H1 (cell line): ENCODE data around the gene MAP3K1. TPM values are rescaled to one million over a fixed set of nuclear protein-coding genes. Genes with fewer than 3 reads are reported as not detected.
"Not testable (repeated sequence)": the region's sequence is repeated elsewhere in the genome, so short reads cannot be mapped to it uniquely, and the experiment has no call there.

Source experiments
- CTCF ChIA-PET: fragments of 300-600 bp; sonication (Branson Sonifier 250); formaldehyde crosslinking; loops from one replicate; lab custom pipeline; 2021; ENCODE audit not compliant: partially characterized antibody; lab: Charles Lee
- POLR2A ChIA-PET: fragments of 300-600 bp; sonication (Branson Sonifier 250); formaldehyde crosslinking; loops from one replicate; lab custom pipeline; 2021; ENCODE audit warnings: inconsistent platforms; ENCODE audit not compliant: partially characterized antibody; lab: Charles Lee
- DNase-seq, 2 experiments: peaks; one replicate each; pipeline versions ENCODE4 v3.0.0 to v3.0.0-alpha.2; 2010 to 2022; ENCODE audit warnings: low spot score in 2 of 2, low read depth in 1 of 2, mixed read lengths in 1 of 2
- FAIRE-seq: peaks from 2 replicates; lab custom pipeline; 2011; peaks lifted over from hg19 to GRCh38; lab: Jason Lieb, UNC
- H2AFZ ChIP-seq: 2 replicates; pipeline ENCODE4 v1.8.1; 2012; ENCODE audit warnings: low read length, inconsistent platforms
- H2AK5ac ChIP-seq: 2 replicates; pipeline ENCODE4 v1.6.1; 2013; ENCODE audit warnings: low read depth, low read length
- H2BK120ac ChIP-seq: replicated peaks from 2 replicates; pipeline ENCODE3; 2013; ENCODE audit warnings: low read depth, low read length, inconsistent platforms
- H2BK12ac ChIP-seq: 2 replicates; pipeline ENCODE4 v1.6.1; 2013; ENCODE audit warnings: low read depth, low read length
- H2BK15ac ChIP-seq: 2 replicates; pipeline ENCODE4 v1.6.1; 2013; ENCODE audit warnings: low read length
- H2BK20ac ChIP-seq: 2 replicates; pipeline ENCODE4 v1.6.1; 2013; ENCODE audit warnings: low read length
- H2BK5ac ChIP-seq: 2 replicates; pipeline ENCODE4 v1.6.1; 2013; ENCODE audit warnings: low read depth, low read length
- H3K14ac ChIP-seq: 2 replicates; pipeline ENCODE4 v1.6.1; 2013; ENCODE audit warnings: inconsistent platforms; ENCODE audit not compliant: insufficient read length
- H3K18ac ChIP-seq: 2 replicates; pipeline ENCODE4 v1.6.1; 2013; ENCODE audit warnings: low read length; ENCODE audit errors: extremely low read depth
- H3K23ac ChIP-seq: 2 replicates; pipeline ENCODE4 v1.6.1; 2013; ENCODE audit warnings: inconsistent platforms; ENCODE audit not compliant: insufficient read length
- H3K23me2 ChIP-seq: 2 replicates; pipeline ENCODE4 v1.6.1; 2013; ENCODE audit warnings: low read depth, low read length
- H3K27ac ChIP-seq: 2 replicates; pipeline ENCODE4 v1.6.1; 2011; ENCODE audit warnings: low read depth, low read length, inconsistent platforms
- H3K27me3 ChIP-seq, 4 experiments: replicated peaks in 1 of 4; 1 replicate in 1 of 4; 2 replicates in 3 of 4; pipeline versions ENCODE4 v1.6.1 to v1.8.1; 2011 to 2013; ENCODE audit warnings: low read length in 3 of 4, mild to moderate bottlenecking in 3 of 4, inconsistent platforms in 2 of 4, mixed read lengths in 2 of 4, moderate library complexity in 1 of 4; ENCODE audit not compliant: control insufficient read depth in 3 of 4, insufficient read depth in 3 of 4; ENCODE audit errors: extremely low read depth in 1 of 4
- H3K36me3 ChIP-seq, 4 experiments: 2 replicates each; pipeline versions ENCODE4 v1.6.1 to v1.8.1; 2011 to 2013; ENCODE audit warnings: mild to moderate bottlenecking in 4 of 4, low read length in 3 of 4, moderate library complexity in 2 of 4, control low read depth in 1 of 4, inconsistent platforms in 1 of 4; ENCODE audit not compliant: insufficient read depth in 4 of 4, control insufficient read depth in 2 of 4
- H3K4ac ChIP-seq: replicated peaks from 2 replicates; pipeline ENCODE3; 2013; ENCODE audit warnings: low read length, low read depth, mixed read lengths, inconsistent platforms; ENCODE audit not compliant: insufficient read length
- H3K4me1 ChIP-seq, 4 experiments: replicated peaks in 1 of 4; 1 replicate in 1 of 4; 2 replicates in 3 of 4; pipeline versions ENCODE4 v1.6.1 to v1.8.1; 2011 to 2013; ENCODE audit warnings: low read length in 3 of 4, inconsistent platforms in 2 of 4, mixed read lengths in 1 of 4; ENCODE audit not compliant: insufficient read depth in 4 of 4, control insufficient read depth in 3 of 4
- H3K4me2 ChIP-seq, 2 experiments: 2 replicates each; pipeline versions ENCODE4 v1.6.1 to v1.8.1; 2011 to 2013; ENCODE audit warnings: low read depth in 2 of 2, low read length in 2 of 2, control low read depth in 1 of 2, inconsistent platforms in 1 of 2, mild to moderate bottlenecking in 1 of 2; ENCODE audit not compliant: insufficient read depth in 1 of 2
- H3K4me3 ChIP-seq, 4 experiments: fragments of 200-600, 300-600 bp in 1 of 4; sonication (generic), shearing (Covaris generic), sonication (Bioruptor Twin) in 1 of 4; 2 replicates each; pipeline versions ENCODE4 v1.5.1 to v1.8.1; 2011 to 2016; ENCODE audit warnings: low read length in 4 of 4, low read depth in 3 of 4, control low read depth in 2 of 4, inconsistent platforms in 2 of 4, mild to moderate bottlenecking in 2 of 4, mixed read lengths in 1 of 4, moderate library complexity in 1 of 4; ENCODE audit not compliant: insufficient read depth in 2 of 4; ENCODE audit errors: extremely low read depth in 1 of 4
- H3K56ac ChIP-seq: replicated peaks from 2 replicates; pipeline ENCODE3; 2013; ENCODE audit warnings: low read depth, mild to moderate bottlenecking, mixed read lengths, low read length, inconsistent platforms; ENCODE audit not compliant: insufficient read length
- H3K79me1 ChIP-seq: 2 replicates; pipeline ENCODE4 v1.6.1; 2013; ENCODE audit warnings: low read depth, low read length, control low read depth
- H3K79me2 ChIP-seq, 2 experiments: 2 replicates each; pipeline versions ENCODE4 v1.6.1 to v1.8.1; 2012 to 2013; ENCODE audit warnings: low read length in 2 of 2, mild to moderate bottlenecking in 2 of 2, inconsistent platforms in 1 of 2; ENCODE audit not compliant: insufficient read depth in 2 of 2, control insufficient read depth in 1 of 2
- H3K9ac ChIP-seq, 4 experiments: replicated peaks in 1 of 4; 1 replicate in 1 of 4; 2 replicates in 3 of 4; pipeline versions ENCODE4 v1.6.1 to v1.8.1; 2011 to 2013; ENCODE audit warnings: low read depth in 3 of 4, low read length in 3 of 4, control low read depth in 2 of 4, mild to moderate bottlenecking in 2 of 4, moderate library complexity in 2 of 4, inconsistent platforms in 1 of 4; ENCODE audit errors: extremely low read depth in 1 of 4
- H3K9me3 ChIP-seq, 2 experiments: 2 replicates each; pipeline versions ENCODE4 v1.6.1 to v1.8.1; 2012 to 2013; ENCODE audit warnings: mild to moderate bottlenecking in 2 of 2, moderate library complexity in 2 of 2, control low read depth in 1 of 2, inconsistent platforms in 1 of 2, low read depth in 1 of 2, low read length in 1 of 2, mixed read lengths in 1 of 2; ENCODE audit not compliant: insufficient read depth in 2 of 2
- H4K20me1 ChIP-seq, 2 experiments: replicated peaks in 1 of 2; 2 replicates each; pipeline versions ENCODE3 to v1.8.1; 2011 to 2013; ENCODE audit warnings: inconsistent platforms in 2 of 2, low read length in 2 of 2, mild to moderate bottlenecking in 1 of 2; ENCODE audit not compliant: insufficient read depth in 2 of 2, control insufficient read depth in 1 of 2
- H4K5ac ChIP-seq: 2 replicates; pipeline ENCODE4 v1.6.1; 2013; ENCODE audit warnings: low read length, low read depth, mixed read lengths, inconsistent platforms; ENCODE audit not compliant: insufficient read length
- H4K8ac ChIP-seq: 2 replicates; pipeline ENCODE4 v1.8.0; 2013; ENCODE audit warnings: mild to moderate bottlenecking, moderate library complexity, low read length, inconsistent platforms; ENCODE audit not compliant: insufficient read depth; ENCODE audit errors: extremely low read depth
- H4K91ac ChIP-seq: replicated peaks from 2 replicates; pipeline ENCODE3; 2013; ENCODE audit warnings: low read length, mixed read lengths, inconsistent platforms; ENCODE audit not compliant: insufficient read length
- whole genome bisulfite sequencing, 2 experiments: shearing (Covaris generic) in 1 of 2; methylation state at CpG; one replicate each; pipeline versions ENCODE4 v1.1.6 to v1.1.7; 2013 to 2015; ENCODE audit warnings: low lambda C conversion rate in 2 of 2, mixed read lengths in 2 of 2, inconsistent platforms in 1 of 2, low coverage in 1 of 2, missing lambda C conversion rate in 1 of 2; ENCODE audit not compliant: insufficient replicate concordance in 2 of 2, insufficient coverage in 1 of 2, insufficient read length in 1 of 2; ENCODE audit errors: extremely low coverage in 1 of 2, missing lambda C conversion rate in 1 of 2; 5-methylcytosine and 5-hydroxymethylcytosine counted together
- polyA plus RNA-seq, 7 experiments: library from polyadenylated mRNA; depleted of rRNA in 3 of 7; stranded (reverse) in 5 of 7; unstranded in 2 of 7; fragments of >200 nt in 5 of 7; fragments of 200-250 nt in 2 of 7; gene quantifications; 1 replicate in 5 of 7; 2 replicates in 1 of 7; 4 replicates in 1 of 7; pipeline versions ENCODE4 v1.2.1 to v1.2.3, GENCODE V29; 2011 to 2013; ENCODE audit warnings: missing spikeins in 2 of 7, mixed read lengths in 2 of 7
- total RNA-seq: library from RNA; stranded (reverse); fragmentation: NEBNext Ultra II Directional; extraction: Animal tissue kit (Norgen Biotek cat#: 25700); gene quantifications from 2 replicates; pipeline ENCODE4 v1.2.1, GENCODE V29; 2021

MAP3K1 gene
- total and polyA plus RNA-seq, 2 of the 8 experiments (the other 6 are each of a cell fraction or from before 2014, with no cell fraction given) = 3.9 to 11.8 TPM

GRCh38 chr5:56776212-56776846 is 39.0 kb upstream of the MAP3K1 start:
- H3K23me2 ChIP-seq, H3K18ac ChIP-seq, H2AFZ ChIP-seq, H2AK5ac ChIP-seq, H3K27ac ChIP-seq, H3K4me2 ChIP-seq, H3K4ac ChIP-seq, H3K14ac ChIP-seq, POLR2A ChIA-PET, H2BK20ac ChIP-seq, H3K56ac ChIP-seq, H3K23ac ChIP-seq, H3K9ac ChIP-seq, H2BK5ac ChIP-seq, H2BK120ac ChIP-seq, H3K9me3 ChIP-seq, CTCF ChIA-PET, H3K4me3 ChIP-seq, H2BK12ac ChIP-seq, DNase-seq, FAIRE-seq, H3K27me3 ChIP-seq, H2BK15ac ChIP-seq, H4K91ac ChIP-seq, H3K36me3 ChIP-seq, H4K20me1 ChIP-seq, H4K5ac ChIP-seq, H3K79me1 ChIP-seq, H4K8ac ChIP-seq, H3K4me1 ChIP-seq, H3K79me2 ChIP-seq: not testable (repeated sequence)
- 93% methylated on average over 2 of the region's 2 CpGs; no CpG with 5 or more reads in 1 of the 2 experiments for WGBS, 2 experiments
